ENCODE results near the gene SH3TC1.

DNA sequence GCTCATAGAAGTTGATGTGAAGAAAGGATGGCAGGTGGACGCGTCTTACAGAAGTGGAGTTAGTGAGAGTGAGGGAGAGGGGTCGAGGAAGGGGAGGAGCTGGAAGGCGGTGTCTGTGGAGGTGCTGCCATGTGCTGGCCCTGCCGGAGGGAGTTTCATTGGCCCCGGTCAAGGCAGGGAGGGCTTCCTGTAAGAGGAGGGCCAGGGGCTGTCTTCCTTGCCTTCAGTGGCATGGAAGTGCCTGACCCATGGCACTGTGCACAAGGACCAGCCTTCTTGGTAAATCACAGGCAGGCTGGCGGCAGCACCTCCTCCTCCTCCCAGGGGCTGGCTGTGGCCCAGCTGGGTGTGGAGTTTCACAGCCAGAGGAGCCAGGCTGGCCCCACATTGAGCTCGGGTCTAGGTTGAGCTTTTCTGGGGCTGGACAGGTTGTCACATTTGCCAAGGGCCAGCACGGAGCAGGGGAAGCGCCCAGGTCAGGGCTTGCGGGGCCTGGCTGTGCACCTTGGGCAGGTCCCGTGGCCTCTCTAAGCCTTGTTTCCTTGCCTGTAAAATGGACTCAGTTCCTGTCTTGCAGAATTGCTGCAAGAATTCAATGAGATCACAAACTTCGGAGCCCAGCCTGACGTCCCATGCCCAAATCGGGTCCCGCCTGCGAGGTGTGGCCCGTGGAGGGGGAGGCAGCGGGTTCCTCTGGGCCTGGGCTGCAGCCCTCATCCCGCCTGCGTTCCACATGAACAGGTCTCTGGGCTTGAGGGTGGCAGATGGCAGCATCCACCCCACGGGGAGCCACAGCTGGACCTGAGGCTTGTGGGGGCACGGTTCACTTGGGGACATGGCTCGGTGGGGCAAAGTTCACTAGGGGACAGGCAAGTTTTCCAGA lies 77.5 kb downstream of the SH3TC1 start:
- no peak for TF ChIP-seq CTCF (IDR thresholded peaks at IDR 0.05; ENCODE audit: low read depth, low read length, poor library complexity, severe bottlenecking)
- no peak for TF ChIP-seq EZH2phosphoT487 (IDR thresholded peaks at IDR 0.05; ENCODE audit: borderline replicate concordance, low read length)
